NCI-H146 treated with DMSO at 0.1 percent for 48 hours (cell line): ENCODE measurements around the gene CD300E.

Experiments used
- DNase-seq: peaks from one replicate; lab custom pipeline; 2025; ENCODE audit not compliant: unreplicated experiment; lab: John Stamatoyannopoulos, UW

CD300E gene

DNA sequence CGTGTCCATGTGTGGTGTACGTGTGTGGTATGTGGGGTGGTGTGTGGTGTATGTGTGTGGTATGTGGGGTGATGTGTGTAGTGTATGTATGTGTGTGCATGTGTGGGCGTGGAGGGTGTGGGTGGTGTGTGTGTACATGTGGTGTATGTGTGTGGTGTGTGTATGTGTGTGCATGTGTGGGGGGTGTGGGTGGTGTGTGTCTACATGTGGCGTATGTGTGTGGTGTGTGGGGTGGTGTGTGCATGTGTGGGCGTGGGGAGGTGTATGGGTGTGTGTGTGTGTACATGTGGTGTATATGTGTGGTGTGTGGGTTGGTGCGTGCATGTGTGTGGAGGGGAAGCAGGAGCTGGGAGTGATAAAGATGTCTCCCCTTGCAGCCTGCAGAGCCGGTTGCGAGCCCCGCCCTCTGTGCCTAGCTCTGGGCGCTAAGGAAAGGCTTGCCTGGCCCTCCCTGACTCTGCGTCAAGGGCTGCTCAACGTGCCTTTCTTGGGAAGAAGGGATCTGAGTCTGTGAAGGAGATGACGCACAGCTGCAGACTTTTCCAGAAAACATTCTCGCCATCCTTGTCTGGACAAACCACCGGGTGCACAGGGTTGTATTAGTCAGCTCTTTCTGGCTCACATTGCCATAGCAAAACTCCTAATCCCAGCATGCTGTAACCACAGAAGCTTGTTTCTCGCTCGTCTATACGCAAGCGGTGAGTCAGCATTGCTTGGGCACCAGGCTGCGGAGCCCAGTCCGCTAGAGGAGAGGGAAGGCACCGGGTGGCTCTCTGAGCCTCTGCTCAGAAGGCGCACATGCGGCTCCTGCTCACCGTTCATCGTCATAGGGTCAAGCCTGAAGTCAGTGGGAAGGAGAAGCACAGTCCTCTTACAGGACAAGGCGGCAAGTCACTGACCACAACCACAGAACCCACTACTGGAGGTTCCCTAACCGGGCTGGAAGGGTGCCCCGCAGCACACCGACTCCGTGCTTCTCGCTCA is 54.2 kb downstream of the CD300E start:
- no peak for DNase-seq

DNA sequence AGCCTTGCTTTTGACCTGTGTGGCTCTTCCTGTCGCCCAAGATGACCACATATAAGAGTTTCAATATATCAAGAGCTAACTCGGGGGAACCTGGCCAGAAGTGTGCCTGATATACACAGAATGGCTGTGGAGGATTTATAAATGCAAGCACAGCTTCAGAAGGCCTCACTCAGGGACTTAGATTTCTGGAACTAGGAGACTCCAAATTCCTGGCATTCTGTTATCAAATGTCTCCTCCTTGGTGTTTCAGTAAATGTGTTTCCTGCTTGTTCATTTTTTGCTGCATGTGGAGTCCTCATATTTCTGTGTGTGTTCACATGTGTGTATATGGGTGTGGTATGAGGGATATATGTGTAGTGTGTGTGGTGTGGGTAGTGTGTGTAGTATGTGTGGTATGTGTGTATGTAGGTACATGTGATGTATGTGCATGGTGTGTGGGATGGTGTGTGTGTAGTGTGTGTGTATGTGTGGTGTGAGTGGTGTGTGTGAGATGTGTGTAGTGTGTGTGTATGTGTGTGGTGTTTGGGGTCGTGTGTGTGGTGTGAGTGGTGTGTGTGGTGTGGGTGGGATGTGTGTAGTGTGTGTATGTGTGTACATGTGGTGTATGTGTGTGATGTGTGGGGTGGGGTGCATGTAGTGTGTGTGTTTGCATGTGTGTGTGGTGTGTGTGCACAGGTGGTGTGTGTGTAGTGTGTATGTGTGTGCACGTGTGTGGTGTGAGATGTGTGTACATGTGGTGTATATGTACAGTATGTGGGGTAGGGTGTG is 55.2 kb downstream of the CD300E start:
- no peak for DNase-seq

DNA sequence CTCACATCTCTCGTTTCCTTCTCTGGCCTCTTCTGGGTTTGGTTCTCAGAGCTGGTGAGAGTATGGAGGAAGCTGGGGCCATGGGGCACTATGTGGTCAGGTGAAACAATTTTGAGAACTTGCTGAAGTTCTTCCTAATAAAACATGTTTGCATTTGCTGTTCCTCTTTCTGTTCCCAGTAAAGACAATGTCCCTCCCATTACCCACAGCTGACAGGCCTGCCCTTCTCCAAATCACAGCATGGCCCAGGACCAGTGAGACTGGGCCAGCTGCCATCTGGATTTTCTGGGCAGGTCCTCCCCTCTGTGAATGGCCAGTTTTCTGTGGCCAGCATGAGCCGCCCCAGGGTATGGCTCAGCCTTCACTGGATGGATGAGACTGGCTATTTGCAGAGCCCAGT is 56.1 kb downstream of the CD300E start, which contains the start of gene CD300H:
Gene CD300H, minus strand, starts transcription at position 113 of the 400 bp plus-strand sequence.
- DNase-seq, result no peak

DNA sequence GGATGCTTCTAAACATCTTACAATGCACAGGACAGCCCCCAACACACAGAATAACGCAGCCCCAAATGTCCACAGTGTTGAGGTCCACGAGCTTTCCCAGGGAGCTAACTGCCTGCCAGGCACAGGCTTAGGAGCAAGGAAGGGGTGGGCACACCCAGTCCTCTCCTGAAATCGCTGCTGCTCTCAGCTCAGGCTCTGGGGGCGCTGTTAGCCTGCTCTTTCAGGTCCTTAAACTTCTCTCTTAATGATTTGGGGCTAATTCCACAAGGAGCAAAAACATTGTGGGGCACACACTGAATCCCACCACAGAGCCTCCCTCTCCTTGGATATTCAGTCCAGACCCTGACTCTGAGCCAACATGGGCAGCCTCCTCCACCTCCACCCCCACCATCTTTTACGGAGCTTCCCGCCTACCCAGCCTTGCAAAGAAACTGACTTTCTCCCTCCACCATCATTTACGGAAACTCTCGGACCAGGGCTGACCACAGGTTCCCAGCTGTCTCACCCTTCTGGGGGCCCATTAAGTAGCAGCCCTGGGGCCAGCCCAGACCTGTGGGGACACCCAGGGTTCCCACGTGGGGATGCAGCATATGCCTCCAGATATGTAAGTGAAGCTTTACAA is 57.3 kb downstream of the CD300E start:
- no peak for DNase-seq

GRCh38 chr17:74565126-74565525 is 58.4 kb downstream of the CD300E start:
- DNase-seq, result no peak

DNA sequence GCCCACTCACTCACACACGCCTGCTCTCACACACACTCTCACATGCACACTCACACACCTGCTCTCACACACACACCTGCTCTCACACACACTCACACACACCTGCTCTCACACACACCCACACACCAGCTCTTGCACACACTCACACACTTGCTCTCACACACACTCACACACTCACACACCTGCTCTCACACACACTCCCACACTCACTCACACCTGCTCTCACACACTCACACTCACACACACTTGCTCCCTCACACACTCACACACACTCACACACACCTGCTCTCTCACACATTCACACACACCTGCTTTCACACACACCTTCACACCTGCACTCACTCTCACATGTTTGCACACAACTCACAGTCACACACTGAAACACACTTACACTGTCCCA is 60.2 kb downstream of the CD300E start:
- DNase-seq, result no peak

DNA sequence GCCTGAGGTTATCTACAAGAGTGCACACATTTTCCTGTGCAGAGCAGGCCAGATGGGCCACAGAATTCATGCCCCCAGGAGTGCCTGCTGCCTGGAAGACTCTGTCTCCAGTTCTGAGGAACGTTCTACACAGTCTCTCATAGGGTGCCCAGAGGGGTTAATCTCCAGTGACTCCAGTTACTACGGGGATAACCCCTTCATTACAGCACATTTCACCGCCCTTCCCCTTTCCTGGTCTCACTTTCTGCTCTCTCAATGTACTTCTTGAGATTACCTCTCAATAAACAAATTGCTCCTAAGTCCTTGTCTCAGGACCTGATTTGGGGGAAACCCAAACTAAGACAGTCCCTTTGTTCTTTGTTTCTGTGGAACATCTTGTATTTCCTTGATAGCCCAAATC is 62.0 kb downstream of the CD300E start:
- DNase-seq, result no peak
